Prostate gland (tissue), 2 donors: Measurements from ENCODE around the gene PHLPP1.

Source experiments
- CTCF ChIP-seq, 4 experiments: fragments of 200-600 bp in 2 of 4; fragments of 450-650 bp in 2 of 4; sonication (generic) in 2 of 4; IDR thresholded peaks; 1 replicate in 3 of 4; 2 replicates in 1 of 4; pipeline ENCODE4 v1.5.1; 2016 to 2019; ENCODE audit warnings: antibody characterized with exemption in 4 of 4, mild to moderate bottlenecking in 2 of 4, moderate library complexity in 2 of 4
- POLR2A ChIP-seq: fragments of 450-650 bp; IDR thresholded peaks from one replicate; pipeline ENCODE4 v1.6.1; 2016; ENCODE audit warnings: antibody characterized with exemption, mild to moderate bottlenecking
- POLR2AphosphoS5 ChIP-seq: sonication (generic); formaldehyde crosslinking; IDR thresholded peaks from one replicate; pipeline ENCODE4 v1.6.1; 2017; ENCODE audit warnings: antibody characterized with exemption

DNA sequence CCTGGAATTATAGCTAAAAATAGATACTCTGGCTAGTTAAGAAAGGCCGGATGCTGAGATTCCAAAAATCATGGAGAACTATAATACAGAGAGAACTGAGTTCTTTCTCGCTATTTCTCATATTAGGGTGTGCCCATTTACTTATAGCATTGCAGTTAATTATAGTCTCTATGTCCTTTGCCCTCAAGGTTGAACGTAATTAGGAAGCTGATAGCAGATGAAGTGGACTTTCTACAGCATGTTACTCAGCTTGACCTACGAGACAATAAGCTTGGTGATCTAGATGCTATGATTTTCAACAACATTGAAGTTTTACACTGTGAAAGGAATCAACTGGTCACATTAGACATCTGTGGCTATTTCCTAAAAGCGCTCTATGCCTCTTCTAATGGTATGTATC lies 187.4 kb downstream of the PHLPP1 start:
- TF ChIP-seq CTCF (IDR thresholded peaks at IDR 0.05) (no peak), POLR2A (no peak), POLR2AphosphoS5 (no peak)
